ENCODE data around the gene FNBP1.

The FNBP1 gene

DNA sequence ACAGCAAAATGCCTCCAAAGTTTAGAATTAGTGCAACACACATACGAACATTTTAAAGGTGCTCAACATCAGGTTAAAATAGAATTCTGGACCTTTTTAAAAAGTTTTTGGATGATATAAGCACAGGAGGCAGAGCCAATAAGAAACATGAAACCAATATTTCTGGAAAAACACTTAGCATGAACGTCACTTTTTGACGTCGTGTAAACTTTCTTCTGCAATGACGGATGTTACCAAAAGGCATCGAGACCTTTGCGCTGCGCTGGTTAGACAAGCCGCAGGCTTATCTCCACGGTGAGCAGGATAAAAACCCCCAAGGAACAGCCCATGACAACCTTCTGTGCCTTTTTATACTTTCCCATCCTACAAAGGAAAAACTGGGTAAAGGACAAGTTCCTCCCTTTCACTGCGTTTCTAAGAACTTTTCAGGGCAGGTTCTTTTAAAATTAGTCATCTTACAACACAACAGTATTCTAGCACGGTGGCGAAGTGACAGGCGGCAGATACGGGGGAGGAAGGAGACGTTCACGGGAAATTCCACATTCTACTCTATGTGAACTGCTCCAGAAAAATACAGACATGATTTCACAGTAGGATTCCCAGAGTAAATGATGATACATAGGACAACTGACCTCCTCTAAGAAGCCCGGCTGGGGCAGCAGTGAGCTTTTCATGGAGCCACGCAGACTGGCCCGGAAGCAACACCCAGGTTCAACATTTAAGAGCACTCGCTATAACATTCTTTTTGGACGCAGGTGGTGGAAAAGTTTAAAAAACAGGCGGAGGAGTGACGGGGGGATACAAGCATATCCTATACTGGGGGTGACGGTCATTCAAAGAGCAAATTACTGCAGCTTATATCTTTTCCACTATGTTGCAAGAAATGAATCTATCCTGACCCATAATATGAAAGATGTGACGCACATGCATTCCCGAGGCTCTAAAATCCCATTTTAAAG is 155.4 kb downstream of the FNBP1 start:
- CTCF ChIA-PET, result interaction anchor here (0.8 to 4.0 kb wide), 8 partner anchors 19 to 213 kb away, joined by 3 to 29 read pairs (median 5); no protein-coding TSS in a partner anchor
- no peaks in the 10 kb centered on the region for H3K9me3 ChIP-seq (ENCODE audit: control insufficient read depth, insufficient read depth, low read depth, low read length)
- POLR2A ChIA-PET, result interaction anchor here (1.1 kb wide), 1 partner anchor 166 kb away, joined by 5 read pairs; the partner anchor contains the start of gene GPR107
- no peak overlapping the region for H3K27ac ChIP-seq (ENCODE audit: extremely low read depth, low read depth, low read length)
- H3K4me1 ChIP-seq (ENCODE audit: control insufficient read depth, insufficient read depth, low read length), result peaks cover 2% of the 10 kb centered on the region; the same call in 1 of the 2 replicates
- TF ChIP-seq, protein P1, sequence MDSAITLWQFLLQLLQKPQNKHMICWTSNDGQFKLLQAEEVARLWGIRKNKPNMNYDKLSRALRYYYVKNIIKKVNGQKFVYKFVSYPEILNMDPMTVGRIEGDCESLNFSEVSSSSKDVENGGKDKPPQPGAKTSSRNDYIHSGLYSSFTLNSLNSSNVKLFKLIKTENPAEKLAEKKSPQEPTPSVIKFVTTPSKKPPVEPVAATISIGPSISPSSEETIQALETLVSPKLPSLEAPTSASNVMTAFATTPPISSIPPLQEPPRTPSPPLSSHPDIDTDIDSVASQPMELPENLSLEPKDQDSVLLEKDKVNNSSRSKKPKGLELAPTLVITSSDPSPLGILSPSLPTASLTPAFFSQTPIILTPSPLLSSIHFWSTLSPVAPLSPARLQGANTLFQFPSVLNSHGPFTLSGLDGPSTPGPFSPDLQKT (IDR thresholded peaks at IDR 0.05; ENCODE audit: borderline replicate concordance, low read depth, low read length), result no peak
- TF ChIP-seq ZNF654 (tag by site-specific recombination; IDR thresholded peaks at IDR 0.05; ENCODE audit: low read depth), result no peak
- no peak for TF ChIP-seq ZNF530 (tag by site-specific recombination; IDR thresholded peaks at IDR 0.05; ENCODE audit: low read depth)
- no peak for TF ChIP-seq ZNF391 (tag by site-specific recombination; IDR thresholded peaks at IDR 0.05; ENCODE audit: borderline replicate concordance, low read depth)
- TF ChIP-seq, protein P2, sequence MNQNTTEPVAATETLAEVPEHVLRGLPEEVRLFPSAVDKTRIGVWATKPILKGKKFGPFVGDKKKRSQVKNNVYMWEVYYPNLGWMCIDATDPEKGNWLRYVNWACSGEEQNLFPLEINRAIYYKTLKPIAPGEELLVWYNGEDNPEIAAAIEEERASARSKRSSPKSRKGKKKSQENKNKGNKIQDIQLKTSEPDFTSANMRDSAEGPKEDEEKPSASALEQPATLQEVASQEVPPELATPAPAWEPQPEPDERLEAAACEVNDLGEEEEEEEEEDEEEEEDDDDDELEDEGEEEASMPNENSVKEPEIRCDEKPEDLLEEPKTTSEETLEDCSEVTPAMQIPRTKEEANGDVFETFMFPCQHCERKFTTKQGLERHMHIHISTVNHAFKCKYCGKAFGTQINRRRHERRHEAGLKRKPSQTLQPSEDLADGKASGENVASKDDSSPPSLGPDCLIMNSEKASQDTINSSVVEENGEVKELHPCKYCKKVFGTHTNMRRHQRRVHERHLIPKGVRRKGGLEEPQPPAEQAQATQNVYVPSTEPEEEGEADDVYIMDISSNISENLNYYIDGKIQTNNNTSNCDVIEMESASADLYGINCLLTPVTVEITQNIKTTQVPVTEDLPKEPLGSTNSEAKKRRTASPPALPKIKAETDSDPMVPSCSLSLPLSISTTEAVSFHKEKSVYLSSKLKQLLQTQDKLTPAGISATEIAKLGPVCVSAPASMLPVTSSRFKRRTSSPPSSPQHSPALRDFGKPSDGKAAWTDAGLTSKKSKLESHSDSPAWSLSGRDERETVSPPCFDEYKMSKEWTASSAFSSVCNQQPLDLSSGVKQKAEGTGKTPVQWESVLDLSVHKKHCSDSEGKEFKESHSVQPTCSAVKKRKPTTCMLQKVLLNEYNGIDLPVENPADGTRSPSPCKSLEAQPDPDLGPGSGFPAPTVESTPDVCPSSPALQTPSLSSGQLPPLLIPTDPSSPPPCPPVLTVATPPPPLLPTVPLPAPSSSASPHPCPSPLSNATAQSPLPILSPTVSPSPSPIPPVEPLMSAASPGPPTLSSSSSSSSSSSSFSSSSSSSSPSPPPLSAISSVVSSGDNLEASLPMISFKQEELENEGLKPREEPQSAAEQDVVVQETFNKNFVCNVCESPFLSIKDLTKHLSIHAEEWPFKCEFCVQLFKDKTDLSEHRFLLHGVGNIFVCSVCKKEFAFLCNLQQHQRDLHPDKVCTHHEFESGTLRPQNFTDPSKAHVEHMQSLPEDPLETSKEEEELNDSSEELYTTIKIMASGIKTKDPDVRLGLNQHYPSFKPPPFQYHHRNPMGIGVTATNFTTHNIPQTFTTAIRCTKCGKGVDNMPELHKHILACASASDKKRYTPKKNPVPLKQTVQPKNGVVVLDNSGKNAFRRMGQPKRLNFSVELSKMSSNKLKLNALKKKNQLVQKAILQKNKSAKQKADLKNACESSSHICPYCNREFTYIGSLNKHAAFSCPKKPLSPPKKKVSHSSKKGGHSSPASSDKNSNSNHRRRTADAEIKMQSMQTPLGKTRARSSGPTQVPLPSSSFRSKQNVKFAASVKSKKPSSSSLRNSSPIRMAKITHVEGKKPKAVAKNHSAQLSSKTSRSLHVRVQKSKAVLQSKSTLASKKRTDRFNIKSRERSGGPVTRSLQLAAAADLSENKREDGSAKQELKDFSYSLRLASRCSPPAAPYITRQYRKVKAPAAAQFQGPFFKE (tag by site-specific recombination; IDR thresholded peaks at IDR 0.05; ENCODE audit: borderline replicate concordance), result no peak
- H3K4me3 ChIP-seq (ENCODE audit: low read depth, low read length), result no peak overlapping the region
- H3K36me3 ChIP-seq (ENCODE audit: control insufficient read depth in 2 of 2, insufficient read depth in 1 of 2, low read length in 2 of 2), result peaks cover 0 to 16% of the 10 kb centered on the region in 2 experiments; a peak in 1 of 3 replicates

DNA sequence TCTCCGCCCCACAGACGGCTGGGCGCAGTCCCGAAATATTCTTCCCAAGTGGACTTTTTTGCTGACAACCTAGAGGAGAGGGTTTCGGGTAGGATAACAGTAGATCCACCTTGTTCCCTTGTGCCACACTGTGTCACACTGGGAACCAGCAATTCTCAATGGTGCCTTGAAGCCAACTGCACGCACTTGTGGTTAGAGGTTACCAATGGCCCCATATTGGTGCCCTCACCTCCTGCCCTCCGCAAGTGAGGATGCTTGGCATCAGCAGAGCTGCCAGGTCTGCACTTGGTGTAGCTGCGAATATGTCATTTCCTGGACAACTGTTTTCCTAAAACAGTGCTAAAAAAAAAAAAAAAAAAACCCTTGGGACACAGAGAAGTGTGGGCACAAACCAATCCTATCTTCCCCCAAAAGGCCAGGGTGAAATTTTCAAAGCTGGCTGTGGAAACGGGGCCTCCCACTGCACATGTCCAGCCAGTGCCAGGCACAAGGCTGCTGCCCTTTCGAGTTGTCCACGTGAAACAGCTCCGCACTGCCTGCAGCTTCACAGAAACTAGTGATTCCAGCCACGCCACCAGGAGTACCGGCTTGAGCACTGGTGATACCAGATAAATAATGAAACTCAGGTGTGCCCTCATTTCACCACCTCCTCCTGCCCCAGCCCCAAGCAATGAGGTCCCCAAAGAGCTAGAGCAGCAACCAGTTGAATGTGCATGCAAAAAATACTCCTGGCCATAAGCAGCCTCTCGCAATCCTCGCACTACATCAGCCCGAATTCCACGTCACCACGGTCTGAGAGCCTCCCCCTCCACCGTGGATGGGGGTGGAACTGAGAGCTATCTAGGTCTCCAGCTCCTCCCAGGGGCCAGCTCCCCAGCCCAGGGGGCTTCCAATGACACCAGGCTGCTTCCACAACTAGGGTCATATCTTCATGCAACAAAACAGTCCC is 156.5 kb downstream of the FNBP1 start:
- H3K36me3 ChIP-seq (ENCODE audit: control insufficient read depth in 2 of 2, insufficient read depth in 1 of 2, low read length in 2 of 2), result peaks cover 0 to 25% of the 10 kb centered on the region in 2 experiments; a peak in 1 of 3 replicates
- ChIA-PET CTCF (interaction anchor here (0.6 to 4.0 kb wide), 15 partner anchors 11 to 457 kb away, joined by 3 to 29 read pairs (median 4); no protein-coding TSS in a partner anchor), POLR2A (interaction anchor here (0.7 to 1.1 kb wide), 3 partner anchors 17 to 167 kb away, joined by 3 to 5 read pairs (median 4); partner anchors contain the start of gene GPR107)
- H3K9me3 ChIP-seq (ENCODE audit: control insufficient read depth, insufficient read depth, low read depth, low read length), result no peaks in the 10 kb centered on the region
- no peak overlapping the region for H3K4me3 ChIP-seq (ENCODE audit: low read depth, low read length)
- no peak for TF ChIP-seq ZNF366 (tag by site-specific recombination; conservative IDR thresholded peaks at IDR 0.05)
- no peak for TF ChIP-seq ZNF585B (tag by site-specific recombination; IDR thresholded peaks at IDR 0.05)
- TF ChIP-seq HOXC10 (CRISPR knock-in tag; IDR thresholded peaks at IDR 0.05), result no peak
- TF ChIP-seq FEZF1 (tag by site-specific recombination; IDR thresholded peaks at IDR 0.05), result no peak
- TF ChIP-seq ZNF18 (tag by site-specific recombination; IDR thresholded peaks at IDR 0.05), result no peak
- no peak for TF ChIP-seq KLF1 (tag by site-specific recombination; IDR thresholded peaks at IDR 0.05)
- peak; percentile 71 for TF ChIP-seq SCRT2 (tag by site-specific recombination; IDR thresholded peaks at IDR 0.05)
- peak; percentile 26; the same call in 1 of the 2 replicates for TF ChIP-seq SCRT1 (tag by site-specific recombination; IDR thresholded peaks at IDR 0.05; ENCODE audit: borderline replicate concordance)
- no peak overlapping the region for H3K27ac ChIP-seq (ENCODE audit: extremely low read depth, low read depth, low read length)
- no peaks in the 10 kb centered on the region; the same call in 1 of the 2 replicates for H3K4me1 ChIP-seq (ENCODE audit: control insufficient read depth, insufficient read depth, low read length)
